ENCODE results near the gene ALDH16A1.

DNA sequence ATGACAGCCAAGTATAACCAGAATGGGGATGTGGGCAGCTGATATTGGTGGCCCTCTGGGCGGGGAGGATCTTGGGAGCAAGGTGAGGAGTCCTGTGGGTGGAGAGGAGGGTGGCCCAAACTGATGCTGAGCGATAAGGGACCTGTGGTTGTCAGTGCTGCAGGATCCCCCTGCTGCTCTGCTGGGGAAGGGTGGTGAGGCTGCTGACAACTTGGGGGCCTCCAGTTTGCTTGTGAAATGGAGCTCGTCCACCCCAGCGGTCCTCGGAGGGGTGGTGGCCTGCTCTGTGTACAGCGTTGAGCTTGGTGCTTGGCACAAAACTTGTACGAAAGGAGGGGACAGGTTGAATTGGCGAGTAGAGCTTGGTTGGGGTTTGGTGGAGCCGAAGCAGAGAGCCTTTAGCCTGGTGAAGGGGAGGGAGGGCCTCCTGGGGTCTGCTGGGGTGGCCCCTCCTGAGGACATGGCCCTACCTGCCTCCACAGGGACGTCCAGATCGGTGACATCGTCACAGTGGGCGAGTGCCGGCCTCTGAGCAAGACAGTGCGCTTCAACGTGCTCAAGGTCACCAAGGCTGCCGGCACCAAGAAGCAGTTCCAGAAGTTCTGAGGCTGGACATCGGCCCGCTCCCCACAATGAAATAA, 46.1 kb downstream of the ALDH16A1 start:
- TF ChIP-seq, protein P1, sequence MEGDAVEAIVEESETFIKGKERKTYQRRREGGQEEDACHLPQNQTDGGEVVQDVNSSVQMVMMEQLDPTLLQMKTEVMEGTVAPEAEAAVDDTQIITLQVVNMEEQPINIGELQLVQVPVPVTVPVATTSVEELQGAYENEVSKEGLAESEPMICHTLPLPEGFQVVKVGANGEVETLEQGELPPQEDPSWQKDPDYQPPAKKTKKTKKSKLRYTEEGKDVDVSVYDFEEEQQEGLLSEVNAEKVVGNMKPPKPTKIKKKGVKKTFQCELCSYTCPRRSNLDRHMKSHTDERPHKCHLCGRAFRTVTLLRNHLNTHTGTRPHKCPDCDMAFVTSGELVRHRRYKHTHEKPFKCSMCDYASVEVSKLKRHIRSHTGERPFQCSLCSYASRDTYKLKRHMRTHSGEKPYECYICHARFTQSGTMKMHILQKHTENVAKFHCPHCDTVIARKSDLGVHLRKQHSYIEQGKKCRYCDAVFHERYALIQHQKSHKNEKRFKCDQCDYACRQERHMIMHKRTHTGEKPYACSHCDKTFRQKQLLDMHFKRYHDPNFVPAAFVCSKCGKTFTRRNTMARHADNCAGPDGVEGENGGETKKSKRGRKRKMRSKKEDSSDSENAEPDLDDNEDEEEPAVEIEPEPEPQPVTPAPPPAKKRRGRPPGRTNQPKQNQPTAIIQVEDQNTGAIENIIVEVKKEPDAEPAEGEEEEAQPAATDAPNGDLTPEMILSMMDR (IDR thresholded peaks at IDR 0.05 in 8 of 11, conservative IDR thresholded peaks at IDR 0.05 in 3 of 11), result no peak
- no peak for TF ChIP-seq POLR2A (IDR thresholded peaks at IDR 0.05)
